Pancreas (tissue), 10 donors: ENCODE measurements around the gene MS4A6E. TPM values are rescaled to one million over a fixed set of nuclear protein-coding genes. Genes with fewer than 3 reads are reported as not detected.

Source experiments
- ATAC-seq, 4 donors: fragments of 200-7000 bp; cut with Tn5 transposase; one replicate each; pipeline versions ENCODE4 v1.8.0 to v1.9.1; 2020; ENCODE audit warnings: mild to moderate bottlenecking in 4 of 4, moderate library complexity in 4 of 4
- DNase-seq, 6 donors: peaks; one replicate each; pipeline ENCODE4 v3.0.0-alpha.2; 2020
- FAIRE-seq: peaks from 2 replicates; lab custom pipeline; 2012; peaks lifted over from hg19 to GRCh38; lab: Jason Lieb, UNC
- H3K27ac ChIP-seq, 4 donors: fragments of 200-600 bp; sonication (generic); 1 replicate in 3 of 4; 2 replicates in 1 of 4; pipeline versions ENCODE4 v1.5.0 to v1.8.0; 2020
- H3K27me3 ChIP-seq, 4 donors: fragments of 200-600 bp; one replicate each; pipeline ENCODE4 v1.8.0; 2021
- H3K36me3 ChIP-seq, 3 donors: fragments of 200-600 bp; sonication (generic) in 1 of 3; one replicate each; pipeline versions ENCODE4 v1.5.0 to v1.8.0; 2020 to 2021
- H3K4me1 ChIP-seq, 3 donors: fragments of 200-600 bp; one replicate each; pipeline ENCODE4 v1.8.0; 2021
- H3K4me3 ChIP-seq, 4 donors: fragments of 200-600 bp; sonication (generic) in 2 of 4; one replicate each; pipeline versions ENCODE4 v1.5.0 to v1.8.0; 2020 to 2021
- H3K9me3 ChIP-seq, 4 donors: fragments of 200-600 bp; one replicate each; pipeline ENCODE4 v1.8.0; 2021
- CTCF ChIP-seq, 4 donors: fragments of 200-600 bp; sonication (generic) in 3 of 4; IDR thresholded peaks; one replicate each; pipeline versions ENCODE4 v1.5.0 to v1.8.0; 2021; ENCODE audit warnings: antibody characterized with exemption in 4 of 4
- WGBS, 2 donors: extraction: QIAGEN DNeasy Blood & Tissue Kit; methylation state at CpG; one replicate each; pipeline ENCODE4 v1.1.7; 2013; 5-methylcytosine and 5-hydroxymethylcytosine counted together
- intact Hi-C, 3 donors: fragments of 100-400 bp; cut with DNase I; formaldehyde crosslinking; loops; one replicate each; pipeline versions ENCODE4 v1.11.1 to v1.14.2; 2022
- polyA plus RNA-seq, 2 donors: library from polyadenylated mRNA; stranded (reverse); fragments of 200-250 nt; gene quantifications; one replicate each; pipeline ENCODE4 v1.2.3, GENCODE V29; 2013
- total RNA-seq, 6 donors: library from RNA; stranded (reverse); fragmentation: NEBNext Ultra II Directional in 4 of 6; extraction: Animal tissue kit (Norgen Biotek cat#: 25700) in 4 of 6; gene quantifications; one replicate each; pipeline versions ENCODE4 v1.2.1 to v1.2.4, GENCODE V29; 2021 to 2023
- donor health status: healthy with polysubstance abuse.
- donor health status: DM: no; HTN: no; CAD: no; lungs with moderate emphysema.
- donor health status: DM: no; HTN: no; CAD: no.
- donor health status: control.
- donor health status: control.
- donor health status: Bipolar disorder and iron deficiency.
- donor health status: DM: yes; HTN: yes; CAD: no.
- donor health status: DM: no; HTN: no; CAD: no.
- donor health status: DM: no; HTN: no; CAD: no.
- donor health status: DM: yes; HTN: yes; CAD: no.

The MS4A6E gene
- total and polyA plus RNA-seq, 8 donors, result not detected

GRCh38 chr11:60315871-60316270, 11.2 kb upstream of the MS4A6E start:
- H3K9me3 ChIP-seq, result no peaks in the 10 kb centered on the region

GRCh38 chr11:60316317-60316716, 10.7 kb upstream of the MS4A6E start:
- H3K9me3 ChIP-seq, result no peaks in the 10 kb centered on the region
- no peak for FAIRE-seq
- intact Hi-C loops, result no loop called here
- no peak for TF ChIP-seq CTCF (IDR thresholded peaks at IDR 0.05)
- H3K27me3 ChIP-seq, result no peaks in the 10 kb centered on the region
- no peak for DNase-seq
- no peak overlapping the region for H3K27ac ChIP-seq
- no peak for ATAC-seq
- no peak overlapping the region for H3K4me3 ChIP-seq
- WGBS, 2 donors, result 47 to 61% methylated on average over 2 of the region's 2 CpGs
- H3K4me1 ChIP-seq, result no peaks in the 10 kb centered on the region
- H3K36me3 ChIP-seq, result no peaks in the 10 kb centered on the region

More at GRCh38 chr11:60315871-60316270, 11.2 kb upstream of the MS4A6E start:
- Histone ChIP-seq H3K27me3 (no peaks in the 10 kb centered on the region), H3K36me3 (no peaks in the 10 kb centered on the region), H3K4me3 (no peak overlapping the region), H3K4me1 (no peaks in the 10 kb centered on the region), H3K27ac (no peak overlapping the region)
- ATAC-seq (no peak), FAIRE-seq (no peak), DNase-seq (no peak)
- no peak for TF ChIP-seq CTCF (IDR thresholded peaks at IDR 0.05)
- intact Hi-C loops, result no loop called here

- no peak for TF ChIP-seq CTCF (IDR thresholded peaks at IDR 0.05)
Measured at GRCh38 chr11:60318726-60319125, 8.3 kb upstream of the MS4A6E start.

GRCh38 chr11:60321051-60321450, 6.0 kb upstream of the MS4A6E start:
- no peak overlapping the region for H3K27ac ChIP-seq
- no peaks in the 10 kb centered on the region for H3K27me3 ChIP-seq
- H3K4me3 ChIP-seq, result no peak overlapping the region
- no peaks in the 10 kb centered on the region for H3K36me3 ChIP-seq
- FAIRE-seq (no peak), ATAC-seq (no peak), DNase-seq (no peak)
- no peak for TF ChIP-seq CTCF (IDR thresholded peaks at IDR 0.05)
- H3K4me1 ChIP-seq, result no peaks in the 10 kb centered on the region
- intact Hi-C loops, result no loop called here
- no peaks in the 10 kb centered on the region for H3K9me3 ChIP-seq

More at GRCh38 chr11:60318726-60319125, 8.3 kb upstream of the MS4A6E start:
- DNase-seq, result no peak
- Histone ChIP-seq H3K27ac (no peak overlapping the region), H3K4me3 (no peak overlapping the region), H3K27me3 (no peaks in the 10 kb centered on the region), H3K9me3 (no peaks in the 10 kb centered on the region), H3K4me1 (no peaks in the 10 kb centered on the region), H3K36me3 (no peaks in the 10 kb centered on the region)
- no peak for ATAC-seq
- intact Hi-C loops, result no loop called here
- no peak for FAIRE-seq
- 39 to 59% methylated on average over 2 of the region's 2 CpGs for WGBS, 2 donors

- intact Hi-C loops, result no loop called here
- no peak for DNase-seq
- H3K9me3 ChIP-seq, result no peaks in the 10 kb centered on the region
- H3K27ac ChIP-seq, result no peak overlapping the region
- FAIRE-seq, result no peak
- no peak for ATAC-seq
- no peaks in the 10 kb centered on the region for H3K36me3 ChIP-seq
- no peaks in the 10 kb centered on the region for H3K4me1 ChIP-seq
- H3K4me3 ChIP-seq, result no peak overlapping the region
- no peaks in the 10 kb centered on the region for H3K27me3 ChIP-seq
- TF ChIP-seq CTCF (IDR thresholded peaks at IDR 0.05), result no peak
Measured at GRCh38 chr11:60328460-60328859, 1.4 kb downstream of the MS4A6E start.
